ENCODE results near the gene SAP30BP. TPM values are rescaled to one million over a fixed set of nuclear protein-coding genes. Genes with fewer than 3 reads are reported as not detected.

SAP30BP gene
- total and polyA plus RNA-seq, 2 of the 8 experiments (the other 6 are each of a cell fraction or from before 2014, with no cell fraction given): 63.3 to 79.9 TPM

DNA sequence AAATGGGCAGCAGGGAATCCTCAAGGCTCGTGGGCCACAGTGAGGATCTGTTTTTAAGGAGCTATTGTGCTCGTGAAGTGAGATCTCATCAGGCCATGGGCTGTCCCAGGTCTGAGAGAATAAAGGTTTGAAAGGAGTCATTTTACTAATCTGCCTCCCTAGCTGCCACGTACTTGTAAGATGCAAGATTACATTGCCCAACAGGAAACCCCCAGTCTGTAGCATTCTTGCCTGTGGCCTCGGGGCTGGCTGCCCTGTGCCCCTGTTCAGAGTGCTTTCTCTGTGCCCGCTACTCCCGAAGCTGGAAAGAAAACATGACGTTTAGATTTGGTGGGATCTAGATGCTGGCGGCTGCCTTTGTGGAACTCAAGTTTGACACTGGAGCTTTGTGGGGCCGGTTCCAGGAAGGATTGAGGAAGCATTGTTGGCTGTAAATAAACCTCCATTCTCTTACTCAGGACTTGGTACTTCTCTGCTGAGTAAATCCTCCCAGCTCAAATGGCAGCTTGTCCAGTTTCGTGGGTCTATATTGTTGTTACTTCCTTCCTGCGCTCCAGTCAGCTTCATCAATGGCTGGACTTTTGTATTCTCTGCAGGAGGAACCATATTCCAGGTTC, 21.2 kb downstream of the SAP30BP start:
- no peak overlapping the region; the same call in 1 of the 2 replicates for H2BK5ac ChIP-seq (ENCODE audit: low read depth, low read length)
- H3K14ac ChIP-seq (ENCODE audit: insufficient read length): no peak overlapping the region
- H3K4me2 ChIP-seq (ENCODE audit: insufficient read depth in 1 of 2, low read depth in 2 of 2, low read length in 2 of 2): no peak overlapping the region
- no peak overlapping the region for H2AK5ac ChIP-seq (ENCODE audit: low read depth, low read length)
- peaks cover 0 to 8% (median 2%) of the 10 kb centered on the region in 4 experiments; a peak in 6 of 7 replicates for H3K4me1 ChIP-seq (replicated peaks in 1 of 4; ENCODE audit: control insufficient read depth in 3 of 4, insufficient read depth in 4 of 4, low read length in 3 of 4)
- no peak overlapping the region for H3K23ac ChIP-seq (ENCODE audit: insufficient read length)
- ChIA-PET CTCF (ENCODE audit: partially characterized antibody) (interaction anchor here (0.6 to 5.3 kb wide), 13 partner anchors 12 to 139 kb away, joined by 3 to 35 read pairs (median 5); no protein-coding TSS in a partner anchor), POLR2A (ENCODE audit: partially characterized antibody) (interaction anchor here (0.8 to 1.1 kb wide), 2 partner anchors 15 to 92 kb away, joined by 3 to 4 read pairs; no protein-coding TSS in a partner anchor)
- H2BK20ac ChIP-seq (ENCODE audit: low read length): no peak overlapping the region
- H3K18ac ChIP-seq (ENCODE audit: extremely low read depth, low read length): no peak overlapping the region
- no peak overlapping the region for H3K4me3 ChIP-seq (ENCODE audit: extremely low read depth in 1 of 4, insufficient read depth in 2 of 4, low read depth in 3 of 4, low read length in 4 of 4)
- no peak overlapping the region for H4K91ac ChIP-seq (replicated peaks; ENCODE audit: insufficient read length, low read length)
- WGBS, 2 experiments (ENCODE audit: extremely low coverage in 1 of 2, insufficient coverage in 1 of 2, insufficient read length in 1 of 2, insufficient replicate concordance in 2 of 2, low coverage in 1 of 2, low lambda C conversion rate in 2 of 2, missing lambda C conversion rate in 1 of 2): 90% methylated on average over 11 of the region's 11 CpGs; no CpG with 5 or more reads in 1 of the 2 experiments
- no peak overlapping the region for H2AFZ ChIP-seq (ENCODE audit: low read length)
- H3K27ac ChIP-seq (ENCODE audit: low read depth, low read length): no peak overlapping the region
- no peak for DNase-seq (ENCODE audit: low read depth in 1 of 2, low spot score in 2 of 2)
- H3K27me3 ChIP-seq (replicated peaks in 1 of 4; ENCODE audit: control insufficient read depth in 3 of 4, extremely low read depth in 1 of 4, insufficient read depth in 3 of 4, low read length in 3 of 4): no peaks in the 10 kb centered on the region
- no peak overlapping the region for H4K5ac ChIP-seq (ENCODE audit: insufficient read length, low read depth, low read length)
- no peak overlapping the region for H2BK120ac ChIP-seq (replicated peaks; ENCODE audit: low read depth, low read length)
- FAIRE-seq: no peak
- no peaks in the 10 kb centered on the region; a peak in 1 of 8 replicates for H3K36me3 ChIP-seq (ENCODE audit: control insufficient read depth in 2 of 4, insufficient read depth in 4 of 4, low read length in 3 of 4)
- H3K79me1 ChIP-seq (ENCODE audit: low read depth, low read length): peaks cover 24% of the 10 kb centered on the region
- H4K20me1 ChIP-seq (replicated peaks in 1 of 2; ENCODE audit: control insufficient read depth in 1 of 2, insufficient read depth in 2 of 2, low read length in 2 of 2): peaks cover 15 to 20% of the 10 kb centered on the region in 2 experiments
- no peak overlapping the region for H3K4ac ChIP-seq (replicated peaks; ENCODE audit: insufficient read length, low read depth, low read length)
- no peak overlapping the region for H4K8ac ChIP-seq (ENCODE audit: extremely low read depth, insufficient read depth, low read length)
- H2BK12ac ChIP-seq (ENCODE audit: low read depth, low read length): no peak overlapping the region
- H3K9ac ChIP-seq (replicated peaks in 1 of 4; ENCODE audit: extremely low read depth in 1 of 4, low read depth in 3 of 4, low read length in 3 of 4): 0 out of 7 replicates have a peak overlapping the region, but pooled peaks of 1 of the 4 experiments have one; percentile 17
- no peak overlapping the region for H3K56ac ChIP-seq (replicated peaks; ENCODE audit: insufficient read length, low read depth, low read length)
- H3K9me3 ChIP-seq (ENCODE audit: insufficient read depth in 2 of 2, low read depth in 1 of 2, low read length in 1 of 2): no peaks in the 10 kb centered on the region
- H2BK15ac ChIP-seq (ENCODE audit: low read length): no peak overlapping the region
- peaks cover 2% of the 10 kb centered on the region; the same call in 1 of the 2 replicates for H3K23me2 ChIP-seq (ENCODE audit: low read depth, low read length)
- H3K79me2 ChIP-seq (ENCODE audit: control insufficient read depth in 1 of 2, insufficient read depth in 2 of 2, low read length in 2 of 2): peaks cover 0 to 79% of the 10 kb centered on the region in 2 experiments; a peak in 3 of 4 replicates
- TF ChIP-seq USF2 (IDR thresholded peaks at IDR 0.05; ENCODE audit: low read length) (no peak), TEAD4 (IDR thresholded peaks at IDR 0.05; ENCODE audit: low read depth, low read length) (no peak), NRF1 (IDR thresholded peaks at IDR 0.05; ENCODE audit: low read depth, low read length) (no peak), EP300 (IDR thresholded peaks at IDR 0.05; ENCODE audit: borderline replicate concordance in 1 of 2, low read depth in 2 of 2, low read length in 2 of 2) (no peak), CTBP2 (IDR thresholded peaks at IDR 0.05; ENCODE audit: borderline replicate concordance, insufficient read depth, insufficient read length, low read length) (no peak), SAP30 (IDR thresholded peaks at IDR 0.05; ENCODE audit: insufficient read depth, insufficient replicate concordance, low read length) (no peak)
- TF ChIP-seq, protein P1, sequence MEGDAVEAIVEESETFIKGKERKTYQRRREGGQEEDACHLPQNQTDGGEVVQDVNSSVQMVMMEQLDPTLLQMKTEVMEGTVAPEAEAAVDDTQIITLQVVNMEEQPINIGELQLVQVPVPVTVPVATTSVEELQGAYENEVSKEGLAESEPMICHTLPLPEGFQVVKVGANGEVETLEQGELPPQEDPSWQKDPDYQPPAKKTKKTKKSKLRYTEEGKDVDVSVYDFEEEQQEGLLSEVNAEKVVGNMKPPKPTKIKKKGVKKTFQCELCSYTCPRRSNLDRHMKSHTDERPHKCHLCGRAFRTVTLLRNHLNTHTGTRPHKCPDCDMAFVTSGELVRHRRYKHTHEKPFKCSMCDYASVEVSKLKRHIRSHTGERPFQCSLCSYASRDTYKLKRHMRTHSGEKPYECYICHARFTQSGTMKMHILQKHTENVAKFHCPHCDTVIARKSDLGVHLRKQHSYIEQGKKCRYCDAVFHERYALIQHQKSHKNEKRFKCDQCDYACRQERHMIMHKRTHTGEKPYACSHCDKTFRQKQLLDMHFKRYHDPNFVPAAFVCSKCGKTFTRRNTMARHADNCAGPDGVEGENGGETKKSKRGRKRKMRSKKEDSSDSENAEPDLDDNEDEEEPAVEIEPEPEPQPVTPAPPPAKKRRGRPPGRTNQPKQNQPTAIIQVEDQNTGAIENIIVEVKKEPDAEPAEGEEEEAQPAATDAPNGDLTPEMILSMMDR (IDR thresholded peaks at IDR 0.05; ENCODE audit: control extremely low read depth in 1 of 3, insufficient read depth in 1 of 3, low read depth in 1 of 3, low read length in 3 of 3): no peak

Data from H1 (cell line).